GM21619 (cell line): ENCODE data around the gene HSD11B1L.

Experiments used
- ATAC-seq: cut with Tn5 transposase; IDR thresholded peaks from one replicate; pipeline ENCODE4 v1.9.1; 2021; ENCODE audit not compliant: unreplicated experiment

HSD11B1L gene

GRCh38 chr19:5666921-5667610 lies 13.8 kb upstream of the HSD11B1L start:
- no peak for ATAC-seq

- no peak for ATAC-seq
Measured at GRCh38 chr19:5667751-5668271, 13.0 kb upstream of the HSD11B1L start.

GRCh38 chr19:5669212-5669611 lies 11.6 kb upstream of the HSD11B1L start:
- ATAC-seq = no peak

GRCh38 chr19:5671600-5671999 lies 9.2 kb upstream of the HSD11B1L start:
- ATAC-seq = no peak

- ATAC-seq = no peak
Measured at GRCh38 chr19:5672708-5673459, 7.9 kb upstream of the HSD11B1L start.

GRCh38 chr19:5673752-5674151 lies 7.1 kb upstream of the HSD11B1L start:
- no peak for ATAC-seq

GRCh38 chr19:5674714-5675113 lies 6.1 kb upstream of the HSD11B1L start:
- no peak for ATAC-seq

GRCh38 chr19:5676105-5676771 lies 4.6 kb upstream of the HSD11B1L start:
- no peak for ATAC-seq

GRCh38 chr19:5676772-5677105 lies 4.1 kb upstream of the HSD11B1L start:
- no peak for ATAC-seq

- ATAC-seq = no peak
Measured at GRCh38 chr19:5677136-5677535, 3.7 kb upstream of the HSD11B1L start.

- ATAC-seq = no peak
Measured at GRCh38 chr19:5677580-5677979, 3.2 kb upstream of the HSD11B1L start.

- no peak for ATAC-seq
Measured at GRCh38 chr19:5678071-5678718, 2.6 kb upstream of the HSD11B1L start.

- no peak for ATAC-seq
Measured at GRCh38 chr19:5679289-5680083, 1.3 kb upstream of the HSD11B1L start.

GRCh38 chr19:5680084-5680436 lies 767 bp upstream of the HSD11B1L start:
- no peak for ATAC-seq

GRCh38 chr19:5681391-5682106 lies 722 bp downstream of the HSD11B1L start:
- ATAC-seq = no peak

- ATAC-seq = no peak
Measured at GRCh38 chr19:5682107-5682482, 1.3 kb downstream of the HSD11B1L start.

- ATAC-seq = no peak
Measured at GRCh38 chr19:5683177-5683886, 2.5 kb downstream of the HSD11B1L start.

- no peak for ATAC-seq
Measured at GRCh38 chr19:5684694-5685430, 4.0 kb downstream of the HSD11B1L start.

GRCh38 chr19:5686326-5686646 lies 5.5 kb downstream of the HSD11B1L start:
- no peak for ATAC-seq
